ENCODE data around the gene SLC25A18.

Gene SLC25A18

DNA sequence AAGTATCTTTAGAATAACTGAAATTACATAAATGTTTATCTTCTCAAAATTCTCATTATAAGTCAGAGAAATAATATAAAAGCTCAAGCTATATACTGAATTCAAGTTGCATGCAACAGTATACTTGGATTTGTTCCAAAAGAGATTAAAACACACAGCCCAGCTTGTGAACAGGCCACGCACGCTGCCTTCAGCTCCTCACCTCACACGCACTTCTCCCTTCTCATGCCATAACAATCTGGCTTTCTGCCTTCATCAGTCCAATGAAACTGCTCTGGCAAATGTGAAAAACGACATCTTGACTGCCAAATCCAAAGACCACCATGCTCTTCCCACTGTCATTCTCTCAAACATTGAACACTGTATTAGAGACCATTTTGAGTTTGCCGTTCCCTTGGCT, 43.2 kb downstream of the SLC25A18 start:
- no peaks in the 10 kb centered on the region for H3K27me3 ChIP-seq (ENCODE audit: control insufficient read depth, insufficient read depth, low read length)
- peaks cover 51% of the 10 kb centered on the region for H3K36me3 ChIP-seq (ENCODE audit: control insufficient read depth, insufficient read depth, low read length)
- no peaks in the 10 kb centered on the region for H3K4me1 ChIP-seq (ENCODE audit: control insufficient read depth, insufficient read depth, low read length)
- no peak overlapping the region for H3K4me3 ChIP-seq (ENCODE audit: low read depth, low read length)
- no peak overlapping the region for H3K9ac ChIP-seq (ENCODE audit: low read depth, low read length)
- no peak overlapping the region for H3K27ac ChIP-seq (ENCODE audit: low read depth, low read length)
- no peaks in the 10 kb centered on the region for H3K9me3 ChIP-seq (ENCODE audit: control insufficient read depth, insufficient read depth, low read length)

DNA sequence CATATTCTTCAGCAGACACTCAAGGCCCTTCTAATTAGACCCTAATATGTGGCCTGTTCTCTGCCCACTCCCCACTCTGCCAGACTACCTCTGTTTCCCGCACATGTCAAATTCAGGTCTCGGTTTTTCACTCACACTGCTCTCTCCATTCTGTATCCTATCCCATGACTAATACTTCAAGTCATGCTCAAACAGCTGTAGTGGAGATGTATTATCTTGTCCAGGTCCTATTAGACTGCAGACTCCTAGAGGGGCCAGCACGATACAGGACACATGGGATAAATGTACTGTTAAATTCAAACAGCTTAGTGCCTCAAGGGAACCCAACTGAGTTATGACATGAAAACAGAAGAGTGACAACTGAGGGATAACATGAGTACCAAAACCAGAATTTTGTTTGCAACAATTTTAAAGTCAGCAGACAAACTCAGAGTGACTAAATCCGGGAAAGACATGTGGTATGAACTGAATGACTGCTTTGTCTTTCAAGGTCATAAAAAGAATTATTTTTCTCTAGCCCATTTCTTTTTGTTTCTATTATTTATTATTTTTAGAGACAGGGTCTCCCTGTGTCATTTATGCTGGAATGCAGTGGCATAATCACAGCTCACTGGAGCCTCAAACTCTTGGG, 44.7 kb downstream of the SLC25A18 start:
- no peak overlapping the region for H3K9ac ChIP-seq (ENCODE audit: low read depth, low read length)
- H3K27ac ChIP-seq (ENCODE audit: low read depth, low read length), result no peak overlapping the region
- peaks cover 66% of the 10 kb centered on the region for H3K36me3 ChIP-seq (ENCODE audit: control insufficient read depth, insufficient read depth, low read length)
- H3K9me3 ChIP-seq (ENCODE audit: control insufficient read depth, insufficient read depth, low read length), result no peaks in the 10 kb centered on the region
- H3K4me1 ChIP-seq (ENCODE audit: control insufficient read depth, insufficient read depth, low read length), result no peaks in the 10 kb centered on the region
- H3K27me3 ChIP-seq (ENCODE audit: control insufficient read depth, insufficient read depth, low read length), result no peaks in the 10 kb centered on the region
- no peak overlapping the region for H3K4me3 ChIP-seq (ENCODE audit: low read depth, low read length)

DNA sequence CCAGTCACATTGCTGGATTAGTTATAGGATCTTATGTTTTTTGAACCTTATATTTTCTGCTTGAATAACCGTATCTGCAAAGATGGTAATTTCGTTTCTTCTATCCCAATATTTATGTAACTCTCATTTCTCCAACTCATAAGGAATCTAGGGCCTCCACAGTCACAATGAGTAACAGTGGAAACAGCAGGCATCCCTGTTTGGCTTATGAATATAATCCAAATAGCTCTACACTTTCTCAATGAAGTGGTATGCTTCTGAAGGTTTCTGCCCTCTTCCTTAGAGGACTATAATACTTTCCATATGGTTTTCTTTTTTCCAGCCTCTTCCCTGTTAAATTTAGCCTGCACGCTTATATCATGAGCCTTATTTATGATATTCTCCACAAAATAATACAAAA, 48.8 kb downstream of the SLC25A18 start:
- Histone ChIP-seq H3K27ac (ENCODE audit: low read depth, low read length) (no peak overlapping the region), H3K9ac (ENCODE audit: low read depth, low read length) (no peak overlapping the region), H3K9me3 (ENCODE audit: control insufficient read depth, insufficient read depth, low read length) (no peaks in the 10 kb centered on the region), H3K4me3 (ENCODE audit: low read depth, low read length) (no peak overlapping the region), H3K4me1 (ENCODE audit: control insufficient read depth, insufficient read depth, low read length) (no peaks in the 10 kb centered on the region), H3K36me3 (ENCODE audit: control insufficient read depth, insufficient read depth, low read length) (peaks cover 53% of the 10 kb centered on the region), H3K27me3 (ENCODE audit: control insufficient read depth, insufficient read depth, low read length) (no peaks in the 10 kb centered on the region)

DNA sequence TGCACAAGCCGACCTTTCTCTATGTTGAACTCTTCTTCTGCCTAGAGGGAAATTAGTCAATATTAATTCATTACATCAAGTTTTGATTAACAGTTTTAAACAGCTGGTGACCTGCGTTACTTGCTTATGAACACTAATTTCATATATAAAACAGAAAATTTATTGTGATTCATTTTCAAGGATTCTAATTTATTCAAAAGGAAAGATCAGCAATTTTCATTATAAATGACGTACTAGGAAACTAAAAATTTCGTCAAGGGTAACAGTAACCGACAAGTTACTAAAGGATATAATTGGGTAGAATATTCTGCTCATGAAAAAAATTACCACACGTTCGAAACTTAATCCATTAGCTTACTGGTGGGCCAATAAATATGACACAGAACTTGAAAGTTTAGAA, 50.0 kb downstream of the SLC25A18 start:
- H3K36me3 ChIP-seq (ENCODE audit: control insufficient read depth, insufficient read depth, low read length), result peaks cover 54% of the 10 kb centered on the region
- no peaks in the 10 kb centered on the region for H3K9me3 ChIP-seq (ENCODE audit: control insufficient read depth, insufficient read depth, low read length)

DNA sequence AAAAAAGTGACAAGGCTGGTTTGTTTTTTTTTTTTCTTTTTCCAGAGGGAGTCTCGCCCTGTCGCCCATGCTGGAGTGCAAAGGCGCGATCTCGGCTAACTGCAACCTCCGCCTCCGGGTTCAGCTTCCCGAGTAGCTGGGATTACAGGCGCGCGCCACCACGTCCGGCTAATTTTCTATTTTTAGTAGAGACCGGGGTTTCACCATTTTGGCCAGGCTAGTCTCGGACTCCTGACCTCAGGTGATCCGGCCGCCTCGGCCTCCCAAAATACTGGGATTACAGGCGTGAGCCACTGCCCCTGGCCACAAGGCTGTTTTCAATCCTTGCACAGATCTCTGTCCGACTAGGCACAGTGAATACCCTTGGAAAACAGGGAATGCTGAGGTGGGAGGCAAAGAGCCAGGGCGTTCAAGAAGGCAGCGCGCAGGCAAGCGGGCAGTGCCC, 64.7 kb downstream of the SLC25A18 start:
- Histone ChIP-seq H3K4me3 (ENCODE audit: low read depth, low read length) (peak overlapping the region; percentile 98), H3K27ac (ENCODE audit: low read depth, low read length) (peak overlapping the region; percentile 92), H3K9ac (ENCODE audit: low read depth, low read length) (peak overlapping the region; percentile 93), H3K9me3 (ENCODE audit: control insufficient read depth, insufficient read depth, low read length) (no peaks in the 10 kb centered on the region), H3K4me1 (ENCODE audit: control insufficient read depth, insufficient read depth, low read length) (no peaks in the 10 kb centered on the region), H3K27me3 (ENCODE audit: control insufficient read depth, insufficient read depth, low read length) (no peaks in the 10 kb centered on the region), H3K36me3 (ENCODE audit: control insufficient read depth, insufficient read depth, low read length) (peaks cover 14% of the 10 kb centered on the region)

More for the DNA sequence above, 50.0 kb downstream of the SLC25A18 start:
- Histone ChIP-seq H3K4me3 (ENCODE audit: low read depth, low read length) (no peak overlapping the region), H3K27ac (ENCODE audit: low read depth, low read length) (no peak overlapping the region), H3K4me1 (ENCODE audit: control insufficient read depth, insufficient read depth, low read length) (no peaks in the 10 kb centered on the region), H3K27me3 (ENCODE audit: control insufficient read depth, insufficient read depth, low read length) (no peaks in the 10 kb centered on the region), H3K9ac (ENCODE audit: low read depth, low read length) (no peak overlapping the region)

DNA sequence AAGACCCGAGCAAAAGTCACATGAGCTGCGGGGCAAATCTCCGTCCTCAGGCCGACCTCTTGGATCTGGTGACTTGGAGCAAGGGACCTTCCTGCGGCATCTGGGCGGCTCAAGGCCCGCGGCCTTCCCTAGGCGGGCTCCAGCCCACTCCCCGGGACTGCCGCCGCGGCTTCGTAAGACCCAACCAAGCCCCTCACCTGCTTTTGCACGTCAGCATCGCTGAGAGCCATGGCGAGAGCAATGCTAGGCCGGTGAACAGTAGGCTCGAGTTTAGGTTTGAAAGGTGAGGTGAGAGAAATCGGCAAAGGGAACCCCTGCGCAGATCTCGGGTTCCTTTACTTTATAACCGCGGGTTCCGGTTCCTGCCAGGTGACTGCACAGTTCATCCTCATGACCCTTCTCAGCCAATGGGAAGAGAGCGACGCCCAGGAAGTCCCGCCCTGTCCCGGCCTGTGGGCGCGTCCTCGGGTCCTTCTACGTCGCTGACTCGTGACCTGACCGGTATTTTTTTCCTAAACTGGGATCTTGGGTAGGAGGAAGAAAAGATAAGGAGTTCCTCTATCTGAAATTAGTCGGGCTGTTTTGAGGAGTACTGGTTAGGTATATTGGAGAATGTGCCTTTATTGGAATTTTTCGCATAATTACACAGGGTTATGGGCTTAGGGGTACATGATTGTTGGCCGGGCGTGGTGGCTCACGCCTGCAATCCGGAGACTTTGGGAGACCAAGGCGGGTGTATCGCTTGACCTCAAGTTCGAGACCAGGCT, 65.3 kb downstream of the SLC25A18 start, which contains the start of gene ATP6V1E1:
Gene ATP6V1E1, minus strand, starts transcription at position 344 of the 767 bp plus-strand sequence. Its CDS starts 114 bp downstream, at position 230.
- peak within 1 kb of the TSS; percentile 93 for H3K9ac ChIP-seq (ENCODE audit: low read depth, low read length)
- H3K9me3 ChIP-seq (ENCODE audit: control insufficient read depth, insufficient read depth, low read length), result no peaks in the 10 kb centered on the region
- H3K4me1 ChIP-seq (ENCODE audit: control insufficient read depth, insufficient read depth, low read length), result no peaks in the 10 kb centered on the region
- peaks cover 8% of the 10 kb centered on the region for H3K36me3 ChIP-seq (ENCODE audit: control insufficient read depth, insufficient read depth, low read length)
- H3K27ac ChIP-seq (ENCODE audit: low read depth, low read length), result peak within 1 kb of the TSS; percentile 92
- peak within 1 kb of the TSS; percentile 98 for H3K4me3 ChIP-seq (ENCODE audit: low read depth, low read length)
- H3K27me3 ChIP-seq (ENCODE audit: control insufficient read depth, insufficient read depth, low read length), result no peaks in the 10 kb centered on the region

DNA sequence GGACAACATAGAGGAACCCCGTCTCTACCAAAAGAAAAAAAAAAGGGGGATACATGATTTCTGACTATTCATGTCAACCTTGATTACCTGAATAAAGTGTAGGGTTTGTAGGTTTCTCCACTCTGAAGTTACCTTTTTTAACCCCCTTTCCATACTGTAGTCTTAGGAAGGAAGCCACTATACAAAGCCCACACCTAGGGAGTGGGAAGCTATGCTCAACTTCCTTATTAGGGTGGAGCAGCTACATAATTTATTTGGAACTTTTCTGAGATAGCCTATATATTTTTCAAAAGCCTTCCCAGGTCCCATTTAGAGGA, 65.8 kb downstream of the SLC25A18 start:
- H3K9me3 ChIP-seq (ENCODE audit: control insufficient read depth, insufficient read depth, low read length), result no peaks in the 10 kb centered on the region
- H3K4me3 ChIP-seq (ENCODE audit: low read depth, low read length), result peak overlapping the region; percentile 98
- peak overlapping the region; percentile 92 for H3K27ac ChIP-seq (ENCODE audit: low read depth, low read length)
- H3K9ac ChIP-seq (ENCODE audit: low read depth, low read length), result peak overlapping the region; percentile 93
- H3K4me1 ChIP-seq (ENCODE audit: control insufficient read depth, insufficient read depth, low read length), result no peaks in the 10 kb centered on the region
- peaks cover 6% of the 10 kb centered on the region; the same call in 1 of the 2 replicates for H3K36me3 ChIP-seq (ENCODE audit: control insufficient read depth, insufficient read depth, low read length)
- no peaks in the 10 kb centered on the region for H3K27me3 ChIP-seq (ENCODE audit: control insufficient read depth, insufficient read depth, low read length)

DNA sequence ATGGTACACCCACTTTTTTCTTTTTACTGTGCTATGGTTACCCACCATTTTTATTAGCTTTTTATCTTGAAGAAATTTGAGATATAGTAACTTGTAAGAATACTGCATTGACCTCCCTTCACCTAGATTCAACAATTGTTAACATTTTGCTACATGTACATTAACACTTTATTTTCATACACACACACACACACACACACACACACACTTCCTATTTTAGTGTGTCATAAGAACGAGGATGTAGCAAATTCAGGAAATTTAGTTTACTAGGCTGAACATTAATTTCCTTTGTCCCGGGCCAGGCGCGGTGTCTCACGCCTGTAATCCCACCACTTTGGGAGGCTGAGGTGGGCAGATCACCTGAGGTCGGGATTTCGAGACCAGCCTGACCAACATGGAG, 66.3 kb downstream of the SLC25A18 start:
- no peak overlapping the region for H3K27ac ChIP-seq (ENCODE audit: low read depth, low read length)

DNA sequence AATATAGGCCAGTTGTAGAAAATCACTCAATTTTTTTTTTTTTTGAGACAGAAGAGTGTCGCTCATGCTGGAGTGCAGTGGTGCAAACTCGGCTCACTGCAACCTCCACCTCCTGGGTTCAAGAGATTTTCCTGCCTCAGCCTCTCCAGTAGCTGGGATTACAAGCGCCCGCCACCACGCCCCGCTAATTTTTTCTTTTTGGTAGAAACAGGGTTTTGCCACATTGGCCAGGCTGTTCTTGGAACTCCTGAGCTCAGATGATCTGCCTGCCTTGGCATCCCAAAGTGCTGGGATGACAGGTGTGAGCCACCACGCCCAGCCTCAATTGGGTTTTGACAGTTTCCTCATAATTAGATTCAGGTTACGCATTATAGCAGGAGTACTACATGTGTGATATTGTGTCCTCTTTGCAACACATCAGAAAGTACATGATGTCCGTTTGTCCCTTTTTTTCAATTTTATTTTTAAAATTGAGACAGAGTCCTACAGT, 67.8 kb downstream of the SLC25A18 start:
- H3K4me3 ChIP-seq (ENCODE audit: low read depth, low read length), result no peak overlapping the region
- H3K27me3 ChIP-seq (ENCODE audit: control insufficient read depth, insufficient read depth, low read length), result no peaks in the 10 kb centered on the region
- H3K4me1 ChIP-seq (ENCODE audit: control insufficient read depth, insufficient read depth, low read length), result no peaks in the 10 kb centered on the region
- no peak overlapping the region for H3K27ac ChIP-seq (ENCODE audit: low read depth, low read length)
- H3K9ac ChIP-seq (ENCODE audit: low read depth, low read length), result no peak overlapping the region
- H3K9me3 ChIP-seq (ENCODE audit: control insufficient read depth, insufficient read depth, low read length), result no peaks in the 10 kb centered on the region
- H3K36me3 ChIP-seq (ENCODE audit: control insufficient read depth, insufficient read depth, low read length), result no peaks in the 10 kb centered on the region

More for the DNA sequence above, 66.3 kb downstream of the SLC25A18 start:
- no peaks in the 10 kb centered on the region for H3K9me3 ChIP-seq (ENCODE audit: control insufficient read depth, insufficient read depth, low read length)
- H3K27me3 ChIP-seq (ENCODE audit: control insufficient read depth, insufficient read depth, low read length), result no peaks in the 10 kb centered on the region
- 0 out of 2 replicates have a peak overlapping the region, but pooled peaks have one; percentile 93 for H3K9ac ChIP-seq (ENCODE audit: low read depth, low read length)
- no peaks in the 10 kb centered on the region for H3K4me1 ChIP-seq (ENCODE audit: control insufficient read depth, insufficient read depth, low read length)
- peaks cover 6% of the 10 kb centered on the region; the same call in 1 of the 2 replicates for H3K36me3 ChIP-seq (ENCODE audit: control insufficient read depth, insufficient read depth, low read length)
- H3K4me3 ChIP-seq (ENCODE audit: low read depth, low read length), result peak overlapping the region; percentile 98; the same call in 1 of the 2 replicates

DNA sequence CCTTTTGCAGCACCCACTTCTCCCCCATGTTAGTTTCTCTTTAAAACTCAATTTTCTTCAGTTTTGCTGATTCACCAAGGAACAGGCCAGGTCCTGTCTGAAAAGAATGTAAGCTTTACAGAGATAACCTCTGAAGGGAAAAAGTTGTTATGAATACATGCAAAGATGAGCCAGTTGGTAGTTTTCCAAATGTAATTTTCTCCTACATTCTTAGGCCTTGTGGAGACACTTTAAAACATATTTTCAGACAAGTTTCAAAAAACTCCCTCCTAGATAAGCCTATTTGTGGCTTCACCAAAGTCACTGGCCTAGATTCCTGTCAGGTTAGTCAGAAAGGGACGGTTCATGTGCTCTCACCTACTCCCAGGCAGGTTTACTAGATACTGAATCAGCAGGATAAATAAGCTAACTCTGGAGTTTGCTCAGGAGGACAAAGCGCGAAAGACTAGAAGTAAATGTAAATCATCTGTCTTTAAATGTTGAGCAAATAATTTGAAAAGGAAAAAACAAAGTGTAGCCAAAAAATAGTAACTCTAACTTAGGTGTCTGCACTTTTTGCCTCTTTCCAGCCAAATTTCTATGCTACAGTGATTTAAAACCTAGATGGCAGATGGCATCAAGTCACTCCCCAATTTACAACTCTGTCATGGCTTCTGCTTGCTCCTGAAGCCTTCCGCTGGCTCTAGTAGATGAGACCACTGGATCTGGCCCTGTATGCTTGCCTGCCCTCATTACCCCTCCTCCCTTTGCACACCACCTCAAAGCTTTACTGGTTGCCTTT, 70.1 kb downstream of the SLC25A18 start:
- H3K36me3 ChIP-seq (ENCODE audit: control insufficient read depth, insufficient read depth, low read length), result no peaks in the 10 kb centered on the region
- H3K9ac ChIP-seq (ENCODE audit: low read depth, low read length), result no peak overlapping the region
- H3K27ac ChIP-seq (ENCODE audit: low read depth, low read length), result peak overlapping the region; percentile 74

More for the DNA sequence above, 70.1 kb downstream of the SLC25A18 start:
- Histone ChIP-seq H3K4me1 (ENCODE audit: control insufficient read depth, insufficient read depth, low read length) (peaks cover 5% of the 10 kb centered on the region; the same call in 1 of the 2 replicates), H3K4me3 (ENCODE audit: low read depth, low read length) (no peak overlapping the region), H3K27me3 (ENCODE audit: control insufficient read depth, insufficient read depth, low read length) (no peaks in the 10 kb centered on the region), H3K9me3 (ENCODE audit: control insufficient read depth, insufficient read depth, low read length) (no peaks in the 10 kb centered on the region)

Measured in HUES48 (cell line).